Lower leg skin (tissue), 3 donors: Measurements from ENCODE around the gene AGMAT.

Experiments
- POLR2A ChIP-seq, 2 donors: fragments of 450-650 bp; IDR thresholded peaks; one replicate each; pipeline ENCODE4 v1.6.1; 2016 to 2017; ENCODE audit warnings: antibody characterized with exemption in 2 of 2, mild to moderate bottlenecking in 1 of 2, moderate library complexity in 1 of 2
- TF ChIP-seq, protein P1 (sequence below), 3 donors: fragments of 450-650 bp; IDR thresholded peaks; one replicate each; pipeline ENCODE4 v1.5.1; 2016; ENCODE audit warnings: antibody characterized with exemption in 3 of 3, mild to moderate bottlenecking in 3 of 3, moderate library complexity in 2 of 3

DNA sequence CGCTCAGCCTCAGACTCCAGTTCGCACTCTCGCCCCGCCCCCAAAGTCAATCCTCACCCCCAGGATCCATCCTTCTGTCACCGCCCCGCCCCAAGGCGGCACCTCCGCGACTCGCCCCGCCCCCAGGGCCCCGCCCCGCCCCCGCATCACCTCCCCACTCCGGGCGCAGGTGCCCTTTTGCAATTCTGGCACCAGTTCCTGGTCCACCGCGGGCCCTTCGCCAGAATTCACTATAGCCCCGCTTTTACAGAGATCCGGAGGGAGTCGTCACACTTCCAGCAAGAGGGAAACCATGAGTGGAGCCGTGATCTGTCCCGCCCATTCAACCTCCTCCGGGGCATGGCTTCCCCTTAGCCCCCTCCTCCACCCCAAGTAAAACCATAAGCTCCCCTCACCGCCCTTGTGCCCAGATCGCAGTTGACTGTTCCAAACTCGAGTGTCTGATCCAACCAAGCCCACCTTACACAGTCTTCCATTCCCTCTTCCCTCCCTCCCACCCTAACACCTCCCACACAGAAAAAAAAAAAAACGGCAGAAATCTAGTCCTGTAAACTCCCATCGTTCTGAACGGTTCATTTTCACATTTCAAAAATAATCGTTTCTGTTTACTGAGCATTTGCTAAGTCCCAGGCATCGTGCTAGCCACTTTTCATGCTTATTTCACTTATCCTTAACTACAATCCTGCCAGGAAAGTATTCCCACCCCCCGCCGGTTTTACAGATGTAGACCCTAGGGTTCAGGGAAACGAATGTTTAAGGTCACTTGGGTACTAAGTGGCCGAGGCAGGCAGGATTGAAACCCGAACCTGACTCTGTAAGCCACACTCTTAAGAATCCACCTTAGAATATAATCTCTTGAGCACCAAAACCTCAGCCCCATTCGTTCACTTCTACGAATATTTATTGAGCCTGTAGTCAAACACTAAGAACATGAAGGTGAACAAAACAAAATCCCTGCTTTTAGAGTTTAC, 59.5 kb downstream of the AGMAT start:
- TF ChIP-seq, protein P1, sequence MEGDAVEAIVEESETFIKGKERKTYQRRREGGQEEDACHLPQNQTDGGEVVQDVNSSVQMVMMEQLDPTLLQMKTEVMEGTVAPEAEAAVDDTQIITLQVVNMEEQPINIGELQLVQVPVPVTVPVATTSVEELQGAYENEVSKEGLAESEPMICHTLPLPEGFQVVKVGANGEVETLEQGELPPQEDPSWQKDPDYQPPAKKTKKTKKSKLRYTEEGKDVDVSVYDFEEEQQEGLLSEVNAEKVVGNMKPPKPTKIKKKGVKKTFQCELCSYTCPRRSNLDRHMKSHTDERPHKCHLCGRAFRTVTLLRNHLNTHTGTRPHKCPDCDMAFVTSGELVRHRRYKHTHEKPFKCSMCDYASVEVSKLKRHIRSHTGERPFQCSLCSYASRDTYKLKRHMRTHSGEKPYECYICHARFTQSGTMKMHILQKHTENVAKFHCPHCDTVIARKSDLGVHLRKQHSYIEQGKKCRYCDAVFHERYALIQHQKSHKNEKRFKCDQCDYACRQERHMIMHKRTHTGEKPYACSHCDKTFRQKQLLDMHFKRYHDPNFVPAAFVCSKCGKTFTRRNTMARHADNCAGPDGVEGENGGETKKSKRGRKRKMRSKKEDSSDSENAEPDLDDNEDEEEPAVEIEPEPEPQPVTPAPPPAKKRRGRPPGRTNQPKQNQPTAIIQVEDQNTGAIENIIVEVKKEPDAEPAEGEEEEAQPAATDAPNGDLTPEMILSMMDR (IDR thresholded peaks at IDR 0.05), result no peak
- TF ChIP-seq POLR2A (IDR thresholded peaks at IDR 0.05), result no peak
